HG02588 (cell line): ENCODE results near the gene CPLX1.
"Not testable (repeated sequence)": the region's sequence is repeated elsewhere in the genome, so short reads cannot be mapped to it uniquely, and the experiment has no call there.

ENCODE experiments used
- ATAC-seq: cut with Tn5 transposase; IDR thresholded peaks from one replicate; pipeline ENCODE4 v1.9.1; 2021; ENCODE audit warnings: mild to moderate bottlenecking, moderate library complexity; ENCODE audit not compliant: unreplicated experiment

Gene CPLX1

GRCh38 chr4:763191-763810, 62.6 kb downstream of the CPLX1 start:
- no peak for ATAC-seq

GRCh38 chr4:762211-763190, 63.4 kb downstream of the CPLX1 start:
- no peak for ATAC-seq

- ATAC-seq = no peak
Observed at GRCh38 chr4:761739-762138, 64.2 kb downstream of the CPLX1 start.

- no peak for ATAC-seq
Observed at GRCh38 chr4:761086-761485, 64.8 kb downstream of the CPLX1 start.

GRCh38 chr4:760616-761015, 65.3 kb downstream of the CPLX1 start:
- ATAC-seq = no peak

GRCh38 chr4:759810-760209, 66.1 kb downstream of the CPLX1 start:
- not testable (repeated sequence) for ATAC-seq

GRCh38 chr4:757111-757510, 68.8 kb downstream of the CPLX1 start:
- no peak for ATAC-seq

GRCh38 chr4:754221-755120, 71.5 kb downstream of the CPLX1 start:
- no peak for ATAC-seq

GRCh38 chr4:753186-753585, 72.7 kb downstream of the CPLX1 start:
- ATAC-seq = not testable (repeated sequence)

- no peak for ATAC-seq
Observed at GRCh38 chr4:752196-752861, 73.6 kb downstream of the CPLX1 start.

GRCh38 chr4:751676-752075, 74.3 kb downstream of the CPLX1 start:
- no peak for ATAC-seq

- ATAC-seq = no peak
Observed at GRCh38 chr4:749698-750666, 75.9 kb downstream of the CPLX1 start.

- ATAC-seq = no peak
Observed at GRCh38 chr4:748461-748860, 77.5 kb downstream of the CPLX1 start.

- no peak for ATAC-seq
Observed at GRCh38 chr4:747546-748170, 78.3 kb downstream of the CPLX1 start.

- no peak for ATAC-seq
Observed at GRCh38 chr4:744212-744841, 81.6 kb downstream of the CPLX1 start.

- ATAC-seq = no peak
Observed at GRCh38 chr4:743463-744211, 82.3 kb downstream of the CPLX1 start.

- ATAC-seq = no peak
Observed at GRCh38 chr4:742742-743311, 83.1 kb downstream of the CPLX1 start.
